IMR-90 (cell line): Measurements from ENCODE around the gene ASTN2.

Source experiments
- BHLHE40 ChIP-seq: fragments of 150-350 bp; IDR thresholded peaks from 2 replicates; pipeline ENCODE4 v1.6.1; 2016; ENCODE audit warnings: mild to moderate bottlenecking, low read depth, low read length
- CEBPB ChIP-seq: IDR thresholded peaks from 2 replicates; pipeline ENCODE4 v1.6.1; 2012; ENCODE audit warnings: low read depth, low read length, improper control_type of control experiment
- CHD1 ChIP-seq: IDR thresholded peaks from 2 replicates; pipeline ENCODE4 v1.6.1; 2012; ENCODE audit warnings: low read depth, low read length, improper control_type of control experiment
- MAFK ChIP-seq: IDR thresholded peaks from 2 replicates; pipeline ENCODE4 v1.6.1; 2012; ENCODE audit warnings: low read depth, low read length, improper control_type of control experiment
- MAZ ChIP-seq: IDR thresholded peaks from 2 replicates; pipeline ENCODE4 v1.6.1; 2012; ENCODE audit warnings: low read depth, mild to moderate bottlenecking, low read length, improper control_type of control experiment, moderate library complexity, borderline replicate concordance
- MXI1 ChIP-seq: IDR thresholded peaks from 2 replicates; pipeline ENCODE4 v1.6.1; 2012; ENCODE audit warnings: low read depth, mild to moderate bottlenecking, low read length, moderate library complexity, borderline replicate concordance
- NFE2L2 ChIP-seq: fragments of 150-350 bp; IDR thresholded peaks from 2 replicates; pipeline ENCODE4 v1.6.1; 2016; ENCODE audit warnings: low read depth, mild to moderate bottlenecking, low read length
- POLR2A ChIP-seq: IDR thresholded peaks from 2 replicates; pipeline ENCODE4 v1.6.1; 2012; ENCODE audit warnings: mild to moderate bottlenecking, low read depth, low read length
- RAD21 ChIP-seq: IDR thresholded peaks from 2 replicates; pipeline ENCODE4 v1.6.1; 2012; ENCODE audit warnings: low read length, improper control_type of control experiment
- RFX5 ChIP-seq: IDR thresholded peaks from 2 replicates; pipeline ENCODE4 v1.8.0; 2012; ENCODE audit warnings: low read depth, mild to moderate bottlenecking, low read length, moderate library complexity
- SMC3 ChIP-seq: fragments of 150-350 bp; IDR thresholded peaks from 2 replicates; pipeline ENCODE4 v1.6.1; 2016; ENCODE audit warnings: low read depth, mild to moderate bottlenecking, antibody characterized with exemption, low read length, moderate library complexity
- USF2 ChIP-seq: fragments of 150-350 bp; IDR thresholded peaks from 2 replicates; pipeline ENCODE4 v1.6.1; 2017; ENCODE audit warnings: mild to moderate bottlenecking, antibody characterized with exemption, low read length, low read depth
- TF ChIP-seq, protein P1 (sequence below): conservative IDR thresholded peaks from 2 replicates; pipeline ENCODE4 v1.5.1; 2012; ENCODE audit warnings: mild to moderate bottlenecking, low read depth, low read length, improper control_type of control experiment
- TF ChIP-seq, protein P2 (sequence below): fragments of 150-350 bp; IDR thresholded peaks from 2 replicates; pipeline ENCODE4 v1.6.1; 2016; ENCODE audit warnings: low read depth, mild to moderate bottlenecking, low read length, moderate library complexity, borderline replicate concordance

- TF ChIP-seq POLR2A, result no peak
- no peak for TF ChIP-seq RAD21
- TF ChIP-seq, protein P1, sequence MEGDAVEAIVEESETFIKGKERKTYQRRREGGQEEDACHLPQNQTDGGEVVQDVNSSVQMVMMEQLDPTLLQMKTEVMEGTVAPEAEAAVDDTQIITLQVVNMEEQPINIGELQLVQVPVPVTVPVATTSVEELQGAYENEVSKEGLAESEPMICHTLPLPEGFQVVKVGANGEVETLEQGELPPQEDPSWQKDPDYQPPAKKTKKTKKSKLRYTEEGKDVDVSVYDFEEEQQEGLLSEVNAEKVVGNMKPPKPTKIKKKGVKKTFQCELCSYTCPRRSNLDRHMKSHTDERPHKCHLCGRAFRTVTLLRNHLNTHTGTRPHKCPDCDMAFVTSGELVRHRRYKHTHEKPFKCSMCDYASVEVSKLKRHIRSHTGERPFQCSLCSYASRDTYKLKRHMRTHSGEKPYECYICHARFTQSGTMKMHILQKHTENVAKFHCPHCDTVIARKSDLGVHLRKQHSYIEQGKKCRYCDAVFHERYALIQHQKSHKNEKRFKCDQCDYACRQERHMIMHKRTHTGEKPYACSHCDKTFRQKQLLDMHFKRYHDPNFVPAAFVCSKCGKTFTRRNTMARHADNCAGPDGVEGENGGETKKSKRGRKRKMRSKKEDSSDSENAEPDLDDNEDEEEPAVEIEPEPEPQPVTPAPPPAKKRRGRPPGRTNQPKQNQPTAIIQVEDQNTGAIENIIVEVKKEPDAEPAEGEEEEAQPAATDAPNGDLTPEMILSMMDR, result no peak
- no peak for TF ChIP-seq NFE2L2
- no peak for TF ChIP-seq CEBPB
- TF ChIP-seq, protein P2, sequence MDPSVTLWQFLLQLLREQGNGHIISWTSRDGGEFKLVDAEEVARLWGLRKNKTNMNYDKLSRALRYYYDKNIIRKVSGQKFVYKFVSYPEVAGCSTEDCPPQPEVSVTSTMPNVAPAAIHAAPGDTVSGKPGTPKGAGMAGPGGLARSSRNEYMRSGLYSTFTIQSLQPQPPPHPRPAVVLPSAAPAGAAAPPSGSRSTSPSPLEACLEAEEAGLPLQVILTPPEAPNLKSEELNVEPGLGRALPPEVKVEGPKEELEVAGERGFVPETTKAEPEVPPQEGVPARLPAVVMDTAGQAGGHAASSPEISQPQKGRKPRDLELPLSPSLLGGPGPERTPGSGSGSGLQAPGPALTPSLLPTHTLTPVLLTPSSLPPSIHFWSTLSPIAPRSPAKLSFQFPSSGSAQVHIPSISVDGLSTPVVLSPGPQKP, result no peak
- no peak for TF ChIP-seq BHLHE40
- no peak for TF ChIP-seq RFX5
- TF ChIP-seq MAFK, result no peak
- TF ChIP-seq SMC3, result no peak
- TF ChIP-seq MXI1, result no peak
- TF ChIP-seq CHD1, result no peak
- TF ChIP-seq USF2, result no peak
- no peak for TF ChIP-seq MAZ
Measured at GRCh38 chr9:116992865-116993264, 422.0 kb downstream of the ASTN2 start.
